HG03025 (cell line): ENCODE data around the gene CYBA.
A peak's percentile ranks its signal among the peaks of the same experiment; 100 is the strongest.

ENCODE experiments used
- ATAC-seq: cut with Tn5 transposase; IDR thresholded peaks from one replicate; pipeline ENCODE4 v1.9.1; 2021; ENCODE audit warnings: mild to moderate bottlenecking, moderate library complexity; ENCODE audit not compliant: unreplicated experiment, low FRiP score

Gene CYBA

GRCh38 chr16:88650749-88651275 lies at the start of gene CYBA:
TSS of gene CYBA (minus strand) at chr16:88651053. CDS start at chr16:88651013, 40 bp downstream.
- ATAC-seq, result peak; percentile 70

GRCh38 chr16:88700322-88700635 lies 49.4 kb upstream of the CYBA start:
- no peak for ATAC-seq

- no peak for ATAC-seq
These were observed 48.3 kb upstream of the CYBA start for GRCh38 chr16:88699180-88699579.

GRCh38 chr16:88698646-88699045 lies 47.8 kb upstream of the CYBA start:
- no peak for ATAC-seq

- ATAC-seq, result no peak
These were observed 47.2 kb upstream of the CYBA start for GRCh38 chr16:88697831-88698615.

- no peak for ATAC-seq
These were observed 46.4 kb upstream of the CYBA start for GRCh38 chr16:88697116-88697830.

- no peak for ATAC-seq
These were observed 45.6 kb upstream of the CYBA start for GRCh38 chr16:88696441-88696840.

- no peak for ATAC-seq
These were observed 44.9 kb upstream of the CYBA start for GRCh38 chr16:88695753-88696152.

GRCh38 chr16:88695218-88695617 lies 44.4 kb upstream of the CYBA start:
- no peak for ATAC-seq

GRCh38 chr16:88694221-88695087 lies 43.6 kb upstream of the CYBA start:
- no peak for ATAC-seq

GRCh38 chr16:88693420-88694177 lies 42.7 kb upstream of the CYBA start:
- no peak for ATAC-seq

GRCh38 chr16:88692861-88693260 lies 42.0 kb upstream of the CYBA start:
- no peak for ATAC-seq

- ATAC-seq, result no peak
These were observed 41.2 kb upstream of the CYBA start for GRCh38 chr16:88691924-88692560.

GRCh38 chr16:88691129-88691813 lies 40.4 kb upstream of the CYBA start:
- ATAC-seq, result no peak

- no peak for ATAC-seq
These were observed 39.7 kb upstream of the CYBA start for GRCh38 chr16:88690341-88691128.

- ATAC-seq, result no peak
These were observed 37.3 kb upstream of the CYBA start for GRCh38 chr16:88688013-88688778.

- no peak for ATAC-seq
These were observed 36.8 kb upstream of the CYBA start for GRCh38 chr16:88687676-88688012.

- ATAC-seq, result no peak
These were observed 36.4 kb upstream of the CYBA start for GRCh38 chr16:88687254-88687576.
